Skeletal muscle satellite cell (primary cell): ENCODE results near the gene STAC.
A peak's percentile ranks its signal among the peaks of the same experiment; 100 is the strongest.
"Not testable (repeated sequence)": the region's sequence is repeated elsewhere in the genome, so short reads cannot be mapped to it uniquely, and the experiment has no call there.

ENCODE experiments used
- H3K27me3 ChIP-seq: 2 replicates; pipeline ENCODE4 v1.7.0; 2013; ENCODE audit warnings: low read length; ENCODE audit not compliant: control insufficient read depth, insufficient read depth
- H3K36me3 ChIP-seq: 2 replicates; pipeline ENCODE4 v1.7.0; 2013; ENCODE audit warnings: mild to moderate bottlenecking, control low read depth, low read length; ENCODE audit not compliant: insufficient read depth
- H3K4me1 ChIP-seq: 2 replicates; pipeline ENCODE4 v1.7.0; 2013; ENCODE audit warnings: low read length; ENCODE audit not compliant: control insufficient read depth, insufficient read depth
- H3K4me2 ChIP-seq: 2 replicates; pipeline ENCODE4 v1.7.0; 2013; ENCODE audit warnings: mild to moderate bottlenecking, low read length
- H3K4me3 ChIP-seq: 2 replicates; pipeline ENCODE4 v1.7.0; 2013; ENCODE audit warnings: low read length
- H3K9ac ChIP-seq: 2 replicates; pipeline ENCODE4 v1.7.0; 2013; ENCODE audit warnings: mild to moderate bottlenecking, low read depth, low read length, moderate library complexity
- H3K9me3 ChIP-seq: replicated peaks from 2 replicates; pipeline ENCODE4 v1.7.0; 2013; ENCODE audit warnings: mild to moderate bottlenecking, control low read depth, low read length

Gene STAC

GRCh38 chr3:36496684-36497633 lies 116.7 kb downstream of the STAC start:
- Histone ChIP-seq H3K9ac (peak overlapping the region; percentile 35), H3K4me3 (no peak overlapping the region), H3K27me3 (no peaks in the 10 kb centered on the region), H3K9me3 (no peaks in the 10 kb centered on the region), H3K4me2 (no peak overlapping the region), H3K4me1 (peaks cover 26% of the 10 kb centered on the region), H3K36me3 (no peaks in the 10 kb centered on the region)

- H3K4me3 ChIP-seq, H3K27me3 ChIP-seq, H3K4me2 ChIP-seq, H3K9ac ChIP-seq, H3K9me3 ChIP-seq, H3K36me3 ChIP-seq: not testable (repeated sequence)
- H3K4me1 ChIP-seq: peaks cover 16% of the 10 kb centered on the region
Observed at GRCh38 chr3:36500053-36500452, 119.7 kb downstream of the STAC start.

GRCh38 chr3:36501616-36502015 lies 121.3 kb downstream of the STAC start:
- no peak overlapping the region for H3K4me3 ChIP-seq
- peaks cover 7% of the 10 kb centered on the region for H3K4me1 ChIP-seq
- no peaks in the 10 kb centered on the region for H3K27me3 ChIP-seq
- no peak overlapping the region for H3K9ac ChIP-seq
- no peaks in the 10 kb centered on the region for H3K36me3 ChIP-seq
- no peak overlapping the region for H3K4me2 ChIP-seq
- H3K9me3 ChIP-seq: no peaks in the 10 kb centered on the region

GRCh38 chr3:36505393-36505792 lies 125.1 kb downstream of the STAC start:
- no peak overlapping the region for H3K4me3 ChIP-seq
- H3K36me3 ChIP-seq: no peaks in the 10 kb centered on the region
- H3K4me2 ChIP-seq: no peak overlapping the region
- H3K4me1 ChIP-seq: no peaks in the 10 kb centered on the region
- H3K9me3 ChIP-seq: no peaks in the 10 kb centered on the region
- H3K9ac ChIP-seq: no peak overlapping the region
- no peaks in the 10 kb centered on the region for H3K27me3 ChIP-seq

- no peak overlapping the region for H3K4me2 ChIP-seq
- H3K4me3 ChIP-seq: no peak overlapping the region
- H3K27me3 ChIP-seq: no peaks in the 10 kb centered on the region
- no peak overlapping the region for H3K9ac ChIP-seq
- H3K9me3 ChIP-seq: no peaks in the 10 kb centered on the region
- H3K36me3 ChIP-seq: no peaks in the 10 kb centered on the region
- no peaks in the 10 kb centered on the region for H3K4me1 ChIP-seq
Observed at GRCh38 chr3:36511791-36512486, 131.6 kb downstream of the STAC start.

- no peaks in the 10 kb centered on the region for H3K9me3 ChIP-seq
- no peaks in the 10 kb centered on the region for H3K36me3 ChIP-seq
- H3K9ac ChIP-seq: no peak overlapping the region
- no peak overlapping the region for H3K4me2 ChIP-seq
- no peak overlapping the region for H3K4me3 ChIP-seq
- no peaks in the 10 kb centered on the region for H3K4me1 ChIP-seq
- no peaks in the 10 kb centered on the region for H3K27me3 ChIP-seq
Observed at GRCh38 chr3:36512555-36512954, 132.3 kb downstream of the STAC start.

- Histone ChIP-seq H3K36me3 (no peaks in the 10 kb centered on the region), H3K4me3 (no peak overlapping the region), H3K9ac (no peak overlapping the region), H3K9me3 (no peaks in the 10 kb centered on the region), H3K4me2 (no peak overlapping the region), H3K4me1 (no peaks in the 10 kb centered on the region), H3K27me3 (no peaks in the 10 kb centered on the region)
Observed at GRCh38 chr3:36514171-36514570, 133.9 kb downstream of the STAC start.

- no peaks in the 10 kb centered on the region for H3K9me3 ChIP-seq
- no peak overlapping the region for H3K9ac ChIP-seq
- H3K27me3 ChIP-seq: no peaks in the 10 kb centered on the region
- H3K36me3 ChIP-seq: no peaks in the 10 kb centered on the region
- no peaks in the 10 kb centered on the region for H3K4me1 ChIP-seq
- H3K4me2 ChIP-seq: no peak overlapping the region
- no peak overlapping the region for H3K4me3 ChIP-seq
Observed at GRCh38 chr3:36519682-36520081, 139.4 kb downstream of the STAC start.

GRCh38 chr3:36520241-36521006 lies 140.1 kb downstream of the STAC start:
- no peak overlapping the region for H3K4me2 ChIP-seq
- H3K4me3 ChIP-seq: no peak overlapping the region
- no peaks in the 10 kb centered on the region for H3K9me3 ChIP-seq
- no peaks in the 10 kb centered on the region for H3K27me3 ChIP-seq
- no peak overlapping the region for H3K9ac ChIP-seq
- peaks cover 4% of the 10 kb centered on the region for H3K4me1 ChIP-seq
- no peaks in the 10 kb centered on the region for H3K36me3 ChIP-seq

GRCh38 chr3:36521007-36521379 lies 140.7 kb downstream of the STAC start:
- peaks cover 9% of the 10 kb centered on the region for H3K4me1 ChIP-seq
- no peak overlapping the region for H3K4me2 ChIP-seq
- H3K27me3 ChIP-seq: no peaks in the 10 kb centered on the region
- H3K4me3 ChIP-seq: no peak overlapping the region
- H3K9me3 ChIP-seq: no peaks in the 10 kb centered on the region
- H3K9ac ChIP-seq: no peak overlapping the region
- no peaks in the 10 kb centered on the region for H3K36me3 ChIP-seq

- Histone ChIP-seq H3K36me3 (no peaks in the 10 kb centered on the region), H3K27me3 (no peaks in the 10 kb centered on the region), H3K4me3 (no peak overlapping the region), H3K9me3 (no peaks in the 10 kb centered on the region), H3K4me1 (peaks cover 9% of the 10 kb centered on the region), H3K9ac (no peak overlapping the region), H3K4me2 (no peak overlapping the region)
Observed at GRCh38 chr3:36524560-36524959, 144.3 kb downstream of the STAC start.
